HG03460 (cell line): Measurements from ENCODE around the gene ARID3A.

Experiments
- ATAC-seq: cut with Tn5 transposase; IDR thresholded peaks from one replicate; pipeline ENCODE4 v1.9.1; 2021; ENCODE audit not compliant: unreplicated experiment

Gene ARID3A

DNA sequence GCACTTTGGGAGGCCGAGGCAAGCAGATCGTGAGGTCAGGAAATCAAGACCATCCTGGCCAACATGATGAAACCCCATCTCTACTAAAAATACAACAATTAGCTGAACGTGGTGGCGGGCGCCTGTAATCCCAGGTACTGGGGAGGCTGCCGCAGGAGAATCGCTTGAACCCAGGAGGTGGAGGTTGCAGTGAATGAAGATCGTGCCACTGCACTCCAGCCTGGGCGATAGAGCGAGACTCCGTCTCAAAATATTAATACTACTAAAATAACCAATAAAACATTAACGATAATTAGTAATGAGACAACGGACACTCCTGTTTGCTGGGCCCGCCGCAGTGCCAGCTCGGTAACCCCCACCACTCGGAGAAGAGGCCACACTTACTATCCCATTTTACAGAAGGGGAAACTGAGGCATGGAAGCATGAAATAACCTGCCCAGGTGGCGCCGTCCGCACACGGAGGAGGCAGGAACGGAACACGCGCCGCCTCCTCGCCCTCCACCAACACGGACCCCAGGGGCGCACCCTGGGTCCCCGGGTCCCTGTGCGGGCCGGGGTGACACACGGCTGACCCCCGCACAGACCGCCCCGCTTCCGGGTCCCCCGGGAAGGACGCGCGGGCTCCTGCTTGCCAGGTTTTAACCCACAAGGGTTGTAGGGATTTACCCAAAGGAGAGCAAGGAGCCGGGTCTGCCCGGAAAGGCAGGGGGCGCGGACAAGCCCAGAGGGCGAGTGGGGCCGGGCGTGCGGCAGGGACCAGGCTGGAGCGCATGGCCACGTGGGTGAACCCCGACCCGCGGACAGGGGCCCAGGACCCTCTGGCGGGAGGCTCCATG lies 14.4 kb upstream of the ARID3A start:
- ATAC-seq = no peak

DNA sequence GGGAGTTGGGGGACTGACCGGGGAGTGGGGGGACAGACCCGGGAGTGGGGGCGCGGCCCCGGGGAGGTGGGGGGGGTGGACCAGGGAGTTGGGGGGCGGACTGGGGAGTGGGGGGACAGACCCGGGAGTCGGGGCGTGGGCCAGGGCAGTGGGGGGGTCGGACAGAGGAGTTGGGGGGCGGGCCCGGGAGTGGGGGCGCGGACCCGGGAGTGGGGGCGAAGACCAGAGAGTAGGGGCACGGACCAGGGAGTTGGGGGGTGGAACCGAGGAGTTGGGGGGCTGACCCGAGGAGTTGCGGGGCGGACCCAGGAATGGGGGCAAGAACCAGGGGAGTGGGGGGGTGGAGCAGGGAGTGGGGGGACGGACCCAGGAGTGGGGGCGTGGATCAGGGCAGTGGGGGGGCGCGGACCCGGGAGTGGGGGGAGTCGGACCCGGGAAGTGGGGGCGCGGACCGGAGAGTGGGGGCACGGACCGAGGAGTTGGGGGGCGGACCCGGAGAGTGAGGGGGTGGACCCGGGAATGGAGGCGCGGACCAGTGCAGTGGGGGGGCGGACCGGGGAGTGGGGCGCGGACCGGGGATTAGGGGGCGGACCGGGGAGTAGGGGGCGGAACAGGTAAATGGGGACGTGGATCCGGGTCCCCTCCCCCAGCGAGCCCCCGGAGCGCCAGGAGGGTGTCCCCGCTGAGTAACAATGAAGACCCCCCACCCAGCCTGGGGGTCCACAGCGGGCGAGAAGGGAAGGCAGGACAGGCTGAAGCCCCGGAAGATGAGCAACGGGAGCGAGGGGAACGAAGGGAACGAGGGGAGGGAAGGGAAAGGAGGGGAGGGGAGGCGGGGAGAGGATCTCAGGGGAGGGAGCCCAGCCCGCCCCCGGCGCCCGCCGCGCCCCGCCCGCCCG lies 13.4 kb upstream of the ARID3A start:
- ATAC-seq = no peak

DNA sequence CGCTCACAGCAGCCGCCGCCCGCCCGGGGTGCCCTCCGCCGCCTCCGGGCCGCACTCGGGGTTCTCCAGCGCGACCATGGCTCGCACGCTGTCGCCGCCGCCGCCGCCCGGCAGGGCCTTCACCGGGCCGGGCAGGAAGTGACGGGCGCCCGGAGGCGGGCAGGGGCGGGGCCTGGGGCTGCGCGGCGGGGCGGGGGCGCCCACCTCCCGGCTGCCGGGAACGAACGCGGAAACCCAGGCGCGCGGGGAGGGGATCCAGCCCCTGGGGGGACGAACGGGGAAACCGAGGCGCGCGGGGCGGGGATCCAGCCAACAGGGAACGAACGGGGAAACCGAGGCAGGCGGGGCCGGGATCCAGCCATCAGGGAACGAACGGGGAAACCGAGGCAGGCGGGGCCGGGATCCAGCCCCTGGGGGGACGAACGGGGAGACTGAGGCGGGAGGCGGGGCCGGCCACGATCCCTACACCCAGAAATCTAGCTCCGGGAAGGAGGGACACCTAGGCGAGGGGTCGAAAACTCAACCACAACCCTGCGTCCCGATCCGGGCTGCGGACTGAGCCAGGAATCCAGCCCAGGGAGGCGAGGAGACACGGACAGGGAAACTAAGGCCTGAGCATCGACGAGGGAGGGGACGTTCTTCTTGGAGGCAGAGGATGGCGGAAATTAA lies 12.6 kb upstream of the ARID3A start, which contains the start of gene R3HDM4:
Gene R3HDM4, minus strand, starts transcription at position 140 of the 669 bp plus-strand sequence. Its CDS starts 62 bp downstream, at position 78.
- no peak for ATAC-seq

DNA sequence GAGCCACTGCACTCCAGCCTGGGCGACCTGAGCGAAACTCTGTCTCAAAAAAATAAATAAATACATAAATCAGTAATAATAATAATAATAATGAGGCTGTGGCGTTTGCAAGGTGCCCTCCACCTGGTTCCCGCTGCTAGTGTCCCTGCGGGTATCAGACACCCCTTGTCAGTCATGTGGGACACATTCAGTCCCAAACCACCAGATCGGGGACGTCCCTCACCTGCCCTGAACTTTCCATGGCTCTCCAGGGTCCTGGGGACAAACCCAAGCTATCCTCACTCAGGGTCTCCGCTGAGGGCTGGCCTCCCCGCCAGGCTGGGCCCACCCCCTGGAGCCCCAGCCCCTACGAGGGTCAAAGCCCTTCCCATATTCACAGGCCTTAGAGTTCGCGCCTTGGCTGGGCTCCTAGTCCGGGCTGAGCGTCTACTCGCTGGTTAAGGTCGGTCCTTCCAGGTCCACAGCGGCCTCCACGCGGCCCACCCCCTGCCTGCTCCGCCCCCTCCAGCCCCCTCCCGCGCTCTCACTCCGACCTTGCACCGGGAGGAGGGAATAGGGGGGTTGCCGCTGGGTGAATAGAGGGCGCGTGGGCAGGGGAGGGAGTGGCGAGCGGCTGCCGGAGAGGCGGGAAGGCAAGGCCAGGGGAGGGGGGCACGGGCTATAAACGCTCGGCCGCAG lies 9.1 kb upstream of the ARID3A start:
- ATAC-seq = no peak

DNA sequence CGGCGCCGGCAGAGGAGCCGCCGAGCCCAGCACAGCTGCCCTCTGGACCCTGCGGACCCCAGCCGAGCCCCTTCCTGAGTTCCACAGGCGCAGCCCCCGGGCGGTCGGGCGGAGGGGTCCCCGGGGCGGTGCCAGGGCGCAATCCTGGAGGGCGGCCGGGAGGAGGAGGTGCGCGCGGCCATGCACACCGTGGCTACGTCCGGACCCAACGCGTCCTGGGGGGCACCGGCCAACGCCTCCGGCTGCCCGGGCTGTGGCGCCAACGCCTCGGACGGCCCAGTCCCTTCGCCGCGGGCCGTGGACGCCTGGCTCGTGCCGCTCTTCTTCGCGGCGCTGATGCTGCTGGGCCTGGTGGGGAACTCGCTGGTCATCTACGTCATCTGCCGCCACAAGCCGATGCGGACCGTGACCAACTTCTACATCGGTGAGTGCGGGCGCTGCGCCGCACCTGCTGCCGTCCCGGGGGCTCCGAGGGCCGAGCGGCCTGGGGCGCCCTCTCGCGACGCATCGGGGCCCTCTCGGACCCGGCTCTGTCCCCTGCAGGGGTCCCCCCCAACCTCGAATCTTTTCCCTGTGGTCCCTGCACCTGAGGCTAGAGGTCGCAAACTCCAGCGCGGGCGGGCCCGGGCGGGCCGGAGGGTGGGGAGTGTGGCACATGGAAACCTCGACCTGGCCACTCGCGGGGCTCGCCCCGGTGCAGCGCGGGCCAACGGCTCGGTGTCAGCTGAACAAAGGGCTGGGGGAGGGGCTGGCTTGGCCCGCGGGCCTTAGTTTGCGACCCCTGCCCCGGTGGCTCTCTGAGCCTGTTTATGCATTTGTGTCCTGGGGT lies 8.3 kb upstream of the ARID3A start, which contains the start of gene KISS1R:
Gene KISS1R, plus strand, starts transcription at position 11 of the 829 bp plus-strand sequence. Its CDS starts 170 bp downstream, at position 181.
- ATAC-seq = no peak

DNA sequence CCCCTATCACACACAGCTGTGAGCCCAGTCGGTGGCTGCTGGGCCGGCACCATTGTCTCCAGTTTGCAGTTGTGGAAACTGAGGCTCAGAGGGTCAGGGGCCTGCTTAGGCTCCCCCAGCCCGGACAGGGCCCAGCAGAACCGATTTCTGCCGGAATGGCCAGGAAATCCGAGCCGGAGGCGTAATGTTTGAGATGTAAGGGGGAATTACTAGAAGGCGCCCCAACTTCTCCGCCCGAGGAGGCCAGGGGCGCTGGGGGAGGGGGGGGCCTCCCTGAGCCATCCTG lies 7.7 kb upstream of the ARID3A start:
- no peak for ATAC-seq

DNA sequence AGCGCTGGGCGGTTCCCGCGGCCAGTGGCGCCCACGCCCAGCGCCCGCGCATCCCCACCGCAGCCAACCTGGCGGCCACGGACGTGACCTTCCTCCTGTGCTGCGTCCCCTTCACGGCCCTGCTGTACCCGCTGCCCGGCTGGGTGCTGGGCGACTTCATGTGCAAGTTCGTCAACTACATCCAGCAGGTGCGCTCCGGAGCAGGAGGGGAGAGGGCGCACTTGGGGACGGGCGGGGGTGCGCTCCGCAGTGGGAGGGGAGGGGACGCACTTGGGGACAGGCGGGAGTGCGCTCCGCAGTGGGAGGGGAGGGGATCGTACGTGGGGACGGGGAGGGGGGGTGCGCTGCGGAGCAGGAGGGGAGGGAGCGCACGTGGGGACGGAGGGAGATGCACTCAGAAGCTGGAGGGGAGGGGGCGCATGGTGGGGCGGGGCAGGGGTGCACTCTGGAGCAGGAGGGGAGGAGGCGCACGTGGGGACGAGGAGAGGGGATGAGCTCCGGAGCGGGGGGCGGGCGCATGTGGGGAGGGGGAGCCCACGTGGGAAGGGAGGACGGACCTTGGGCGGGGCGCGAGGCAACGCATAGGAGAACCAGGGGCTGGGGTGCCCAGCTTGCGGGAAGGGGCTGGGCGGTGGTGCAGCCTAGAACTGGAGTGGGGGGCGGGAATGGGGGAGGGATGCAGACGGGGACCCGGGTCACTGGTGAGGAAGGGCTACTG lies 7.2 kb upstream of the ARID3A start:
- ATAC-seq = no peak

DNA sequence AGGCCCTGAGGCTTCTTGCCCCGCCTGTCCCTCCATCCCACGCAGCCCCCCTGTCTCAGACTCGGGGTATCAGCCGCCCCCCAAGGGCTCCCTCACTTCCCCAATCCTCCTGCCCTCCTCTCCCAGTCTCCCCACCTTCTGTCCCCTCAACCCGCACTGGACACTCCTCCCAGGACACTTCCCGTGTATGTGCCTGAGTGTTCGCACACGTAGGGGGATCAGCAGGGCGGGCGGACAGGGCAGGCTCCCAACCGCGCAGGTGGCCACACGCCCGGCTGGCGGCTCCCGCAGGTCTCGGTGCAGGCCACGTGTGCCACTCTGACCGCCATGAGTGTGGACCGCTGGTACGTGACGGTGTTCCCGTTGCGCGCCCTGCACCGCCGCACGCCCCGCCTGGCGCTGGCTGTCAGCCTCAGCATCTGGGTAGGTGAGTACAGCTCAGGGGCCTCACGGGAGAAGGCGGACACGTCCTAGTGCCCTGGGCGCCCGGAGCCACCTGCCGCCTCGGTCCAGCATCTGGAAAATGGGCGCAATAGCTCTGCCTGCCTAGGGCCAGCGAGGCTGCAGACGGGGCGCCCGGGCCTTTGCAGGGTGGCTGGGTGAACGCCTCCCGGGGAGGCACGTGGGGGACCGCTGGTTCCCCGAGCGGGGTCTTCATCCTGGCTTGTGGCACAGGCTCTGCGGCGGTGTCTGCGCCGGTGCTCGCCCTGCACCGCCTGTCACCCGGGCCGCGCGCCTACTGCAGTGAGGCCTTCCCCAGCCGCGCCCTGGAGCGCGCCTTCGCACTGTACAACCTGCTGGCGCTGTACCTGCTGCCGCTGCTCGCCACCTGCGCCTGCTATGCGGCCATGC lies 6.4 kb upstream of the ARID3A start:
- ATAC-seq = no peak

DNA sequence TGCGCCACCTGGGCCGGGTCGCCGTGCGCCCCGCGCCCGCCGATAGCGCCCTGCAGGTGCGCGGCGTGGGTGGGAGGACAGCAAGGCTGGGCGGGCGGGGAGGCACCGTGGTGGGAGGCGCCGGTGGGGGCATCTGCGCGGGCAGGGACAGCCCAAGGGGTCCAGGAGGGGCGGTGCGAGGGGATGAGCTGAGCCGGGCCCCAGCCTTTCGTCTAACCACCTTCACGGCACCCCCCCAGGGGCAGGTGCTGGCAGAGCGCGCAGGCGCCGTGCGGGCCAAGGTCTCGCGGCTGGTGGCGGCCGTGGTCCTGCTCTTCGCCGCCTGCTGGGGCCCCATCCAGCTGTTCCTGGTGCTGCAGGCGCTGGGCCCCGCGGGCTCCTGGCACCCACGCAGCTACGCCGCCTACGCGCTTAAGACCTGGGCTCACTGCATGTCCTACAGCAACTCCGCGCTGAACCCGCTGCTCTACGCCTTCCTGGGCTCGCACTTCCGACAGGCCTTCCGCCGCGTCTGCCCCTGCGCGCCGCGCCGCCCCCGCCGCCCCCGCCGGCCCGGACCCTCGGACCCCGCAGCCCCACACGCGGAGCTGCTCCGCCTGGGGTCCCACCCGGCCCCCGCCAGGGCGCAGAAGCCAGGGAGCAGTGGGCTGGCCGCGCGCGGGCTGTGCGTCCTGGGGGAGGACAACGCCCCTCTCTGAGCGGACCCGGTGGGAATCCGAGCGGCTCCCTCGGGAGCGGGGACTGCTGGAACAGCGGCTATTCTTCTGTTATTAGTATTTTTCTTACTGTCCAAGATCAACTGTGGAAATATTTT lies 5.6 kb upstream of the ARID3A start:
- ATAC-seq = no peak

DNA sequence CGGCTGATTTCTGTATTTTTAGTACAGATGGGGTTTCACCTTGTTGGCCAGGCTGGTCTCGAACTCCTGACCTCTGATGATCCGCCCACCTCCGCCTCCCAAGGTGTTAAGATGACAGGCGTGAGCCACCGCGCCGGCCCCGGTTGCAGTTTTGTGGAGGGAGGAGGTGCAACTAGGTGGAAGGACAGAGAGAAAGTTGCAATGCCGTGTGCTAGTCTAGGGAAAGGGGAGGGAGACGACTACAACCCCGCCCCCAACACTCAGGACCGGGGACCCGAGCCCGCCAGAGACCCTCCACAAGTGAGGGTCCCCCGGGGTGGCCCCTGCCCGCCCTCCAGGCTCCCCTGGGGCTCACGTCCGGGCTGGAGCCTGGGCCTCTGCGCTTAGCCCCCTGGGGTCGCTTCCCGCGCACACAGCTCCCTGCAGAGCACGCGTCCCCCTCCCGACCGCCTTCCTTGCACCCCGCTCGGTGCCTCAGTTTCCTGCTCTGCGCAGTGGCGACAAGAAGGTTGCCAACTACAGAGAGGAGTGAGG lies 1.2 kb upstream of the ARID3A start:
- no peak for ATAC-seq

DNA sequence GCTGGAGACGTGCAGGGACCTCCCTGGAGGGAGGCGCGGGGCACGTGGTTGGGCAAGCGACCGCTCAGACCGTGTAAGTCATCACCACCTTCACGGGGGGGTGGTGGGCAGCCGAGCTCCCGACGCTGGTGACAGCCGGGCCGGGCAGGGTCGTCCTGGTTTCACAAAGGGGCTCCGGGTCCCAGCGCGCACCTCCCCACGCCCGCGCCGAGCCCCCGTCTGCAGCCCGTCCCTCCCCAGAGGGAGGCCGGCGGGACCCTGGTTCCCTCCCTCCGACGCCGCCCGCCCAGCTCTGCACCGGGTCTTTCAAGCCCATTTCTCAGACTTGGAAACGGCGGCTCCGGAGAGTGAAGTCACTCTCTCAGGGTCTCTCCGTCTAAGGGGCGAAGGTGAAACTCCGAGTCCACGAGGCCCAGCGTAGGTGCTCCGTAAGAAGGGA lies 729 bp upstream of the ARID3A start:
- peak; percentile 41 for ATAC-seq

DNA sequence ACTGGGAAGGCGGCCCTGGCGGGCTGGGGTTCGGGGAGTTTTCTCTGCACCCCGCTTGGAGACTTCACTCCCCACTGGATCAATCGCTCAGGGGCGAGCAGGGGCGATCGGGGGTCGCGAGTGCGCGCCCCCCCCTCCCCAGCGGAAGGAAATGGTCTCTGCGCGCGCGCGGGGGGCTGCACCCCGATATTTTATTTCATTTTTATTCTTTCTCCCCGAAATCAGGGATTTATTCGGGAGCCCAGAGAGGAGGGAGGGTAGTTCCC lies 421 bp downstream of the ARID3A start:
- ATAC-seq = no peak

DNA sequence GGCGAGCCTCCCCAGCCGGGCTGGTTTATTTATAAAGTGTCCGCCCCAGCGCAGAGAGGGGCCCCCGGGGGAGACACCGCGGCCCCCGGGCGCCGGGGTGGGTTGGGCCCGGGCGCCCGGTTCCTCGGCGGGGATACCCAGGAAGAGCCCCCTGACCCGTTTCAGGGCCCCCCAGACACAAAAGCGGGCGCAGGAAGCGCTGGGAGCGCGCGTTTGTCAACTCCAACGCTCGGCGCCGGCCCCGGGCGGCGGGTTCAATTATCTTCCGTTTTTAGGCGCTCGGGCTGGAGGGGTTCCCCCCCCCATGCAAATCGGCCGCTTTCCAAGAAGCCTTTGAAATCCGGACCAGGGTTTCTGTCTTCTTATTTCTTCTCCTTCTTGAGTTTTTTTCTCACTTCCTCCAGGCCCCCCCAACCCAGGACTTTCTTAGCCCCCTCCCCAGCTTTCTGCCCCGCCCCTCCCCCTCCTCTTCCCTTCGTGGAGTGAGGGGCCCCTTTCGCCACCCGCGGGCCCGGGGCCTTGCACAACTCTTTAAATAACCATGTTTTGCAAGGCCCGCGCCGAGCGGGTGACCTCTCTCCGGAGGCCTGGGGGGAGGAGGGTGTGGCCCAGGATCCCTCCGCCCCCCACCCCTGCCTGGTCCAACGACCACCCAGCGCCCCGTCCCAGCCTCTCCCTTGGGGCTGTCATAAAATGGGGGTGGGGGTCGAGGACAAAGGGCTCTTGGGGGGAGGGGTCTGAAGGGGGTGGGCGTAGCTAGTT lies 935 bp downstream of the ARID3A start:
- no peak for ATAC-seq

DNA sequence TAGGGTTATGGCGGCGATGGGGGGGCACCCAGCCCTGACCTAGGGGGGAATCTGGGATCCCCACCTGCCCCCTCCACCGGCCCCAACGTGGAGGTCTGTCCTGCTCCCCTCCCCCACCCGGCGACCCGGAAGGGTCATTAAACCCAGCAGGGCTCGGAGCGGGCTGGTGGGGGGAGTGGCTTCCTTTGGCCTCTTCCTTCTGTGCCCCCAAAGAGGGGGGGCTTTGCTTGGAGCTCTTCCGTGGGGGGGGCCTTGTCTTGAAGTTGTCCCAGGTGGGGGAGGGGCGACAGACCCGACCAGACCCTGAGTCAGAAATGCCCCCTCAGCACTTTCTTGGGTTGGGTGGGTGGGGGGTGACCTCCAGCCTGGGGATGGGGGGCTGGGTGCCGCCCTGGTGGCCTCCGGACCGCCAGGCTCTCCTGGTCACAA lies 1.5 kb downstream of the ARID3A start:
- no peak for ATAC-seq

DNA sequence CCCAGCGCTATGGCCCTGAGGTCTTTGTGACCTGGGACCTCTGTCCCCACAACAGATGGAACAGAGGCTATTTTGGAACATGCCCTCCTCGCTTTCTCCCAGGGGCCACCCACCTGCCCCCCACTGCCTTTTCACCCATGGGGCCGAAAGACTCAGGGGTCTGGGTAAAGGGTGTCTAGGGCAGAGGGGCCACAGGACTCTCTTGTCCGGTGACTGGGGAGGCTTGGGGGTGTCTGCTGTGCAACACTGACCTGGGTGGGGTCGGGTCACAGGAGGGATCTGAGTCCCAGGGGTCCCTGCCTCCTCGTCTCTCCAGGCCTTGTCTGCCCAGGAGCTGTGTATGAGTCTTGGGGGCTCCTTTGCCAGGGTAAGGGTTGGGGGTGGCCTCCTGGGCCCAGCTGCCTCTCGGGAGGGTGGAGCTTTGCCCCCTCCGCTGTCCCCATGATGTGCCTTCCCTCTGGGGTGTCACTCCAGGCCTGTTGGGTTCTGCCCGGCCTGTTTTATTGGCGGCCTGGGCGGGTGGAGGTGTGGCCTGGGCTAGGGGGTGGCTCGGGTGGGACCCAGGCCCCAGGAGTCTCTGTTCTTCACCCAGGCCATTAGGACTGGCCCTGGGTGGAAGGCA lies 2.1 kb downstream of the ARID3A start:
- ATAC-seq = no peak

DNA sequence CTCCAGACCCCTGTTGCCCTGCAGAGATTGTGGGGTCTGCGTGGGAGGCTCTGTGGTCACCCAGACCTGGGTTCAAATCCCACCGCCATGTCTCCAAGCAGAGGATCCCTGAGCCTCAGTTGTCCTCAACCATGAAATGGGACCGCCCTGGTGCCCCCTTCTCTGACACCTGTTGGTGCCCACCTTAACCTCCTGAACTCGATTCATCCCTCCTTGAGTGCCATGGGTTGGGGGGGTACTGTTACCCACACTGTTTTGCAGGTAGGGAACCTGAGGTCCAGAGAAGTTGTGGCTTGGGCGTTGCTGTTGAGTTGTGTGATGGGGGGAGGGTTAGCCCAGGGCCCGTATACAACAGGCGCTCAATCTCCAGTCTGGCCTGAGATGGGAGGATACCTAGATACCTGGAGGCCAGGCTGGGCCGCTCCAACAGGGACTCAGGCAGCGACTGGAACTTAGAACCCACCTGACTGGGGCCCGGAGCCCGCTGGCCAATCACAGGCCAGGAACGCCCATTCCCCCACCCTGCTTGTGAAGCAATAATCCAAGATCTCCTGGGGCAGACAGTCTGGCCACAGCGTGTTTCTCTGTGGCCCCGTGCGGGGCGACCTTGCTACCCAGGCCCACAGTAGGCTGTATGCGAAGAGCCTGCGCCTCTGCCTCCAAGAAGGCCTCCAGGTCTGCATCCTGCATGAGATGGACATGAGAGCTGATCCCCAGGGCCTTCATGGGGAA lies 2.8 kb downstream of the ARID3A start:
- ATAC-seq = no peak
